Mammary epithelial cell (primary cell): Measurements from ENCODE around the gene CPSF3.

Experiments used
- CTCF ChIP-seq, 2 donors: IDR thresholded peaks in 1 of 2; conservative IDR thresholded peaks in 1 of 2; 2 replicates each; pipeline ENCODE4 v1.5.1; 2011 to 2012; ENCODE audit warnings: inconsistent platforms in 2 of 2, low read length in 2 of 2, mild to moderate bottlenecking in 2 of 2, control low read depth in 1 of 2, low read depth in 1 of 2; ENCODE audit not compliant: insufficient read depth in 1 of 2; ENCODE audit errors: extremely low read depth in 1 of 2
- EZH2 ChIP-seq: IDR thresholded peaks from 2 replicates; pipeline ENCODE4 v1.6.1; 2012; ENCODE audit warnings: low read length, inconsistent platforms, borderline replicate concordance

- TF ChIP-seq CTCF (conservative IDR thresholded peaks at IDR 0.05 in 1 of 2, IDR thresholded peaks at IDR 0.05 in 1 of 2; ENCODE audit: extremely low read depth in 1 of 2, insufficient read depth in 1 of 2, low read depth in 1 of 2, low read length in 2 of 2) (no peak), EZH2 (no peak)
These were observed 7.8 kb upstream of the CPSF3 start for GRCh38 chr2:9415516-9416169.
